HL-60 (cell line): ENCODE data around the gene EIF3B.

Experiments
- DNase-seq, 2 experiments: peaks; one replicate each; pipeline ENCODE4 v3.0.0-alpha.2; 2010 to 2020; ENCODE audit warnings: low read depth in 1 of 2, low spot score in 1 of 2
- H3K27ac ChIP-seq: fragments of 250-450 bp; sonication (Bioruptor Pico); replicated peaks from 2 replicates; pipeline ENCODE4 v1.5.1; 2020; ENCODE audit warnings: mild to moderate bottlenecking, moderate library complexity
- H3K27me3 ChIP-seq: fragments of 250-450 bp; sonication (Bioruptor Pico); 2 replicates; pipeline ENCODE4 v1.5.1; 2021; ENCODE audit warnings: mild to moderate bottlenecking, moderate library complexity; ENCODE audit not compliant: insufficient read depth, poor library complexity, severe bottlenecking
- H3K4me3 ChIP-seq: replicated peaks from 2 replicates; pipeline ENCODE4 v1.5.1; 2011; ENCODE audit warnings: mild to moderate bottlenecking, control low read depth, low read length; ENCODE audit not compliant: insufficient read depth
- CTCF ChIP-seq: IDR thresholded peaks from one replicate; pipeline ENCODE4 v1.5.1; 2011; ENCODE audit warnings: low read length, control low read depth, inconsistent platforms; ENCODE audit not compliant: insufficient read depth
- GABPA ChIP-seq: IDR thresholded peaks from 2 replicates; pipeline ENCODE4 v1.6.1; 2012; ENCODE audit warnings: low read depth
- POLR2AphosphoS5 ChIP-seq: IDR thresholded peaks from 2 replicates; pipeline ENCODE4 v1.6.1; 2012; ENCODE audit warnings: low read depth
- REST ChIP-seq: IDR thresholded peaks from 2 replicates; pipeline ENCODE4 v1.6.1; 2012; ENCODE audit warnings: low read depth; ENCODE audit not compliant: insufficient replicate concordance
- SPI1 ChIP-seq: IDR thresholded peaks from 2 replicates; pipeline ENCODE4 v1.6.1; 2012; ENCODE audit warnings: low read depth, mild to moderate bottlenecking, borderline replicate concordance

The EIF3B gene

GRCh38 chr7:2399848-2400587 is 45.4 kb downstream of the EIF3B start:
- no peak overlapping the region for H3K4me3 ChIP-seq
- TF ChIP-seq REST (peak; percentile 51), POLR2AphosphoS5 (peak; percentile 96), CTCF (no peak), GABPA (0 out of 2 replicates have a peak, but pooled peaks have one; percentile 21)
- H3K27ac ChIP-seq, result peak overlapping the region; percentile 89
- H3K27me3 ChIP-seq, result no peaks in the 10 kb centered on the region
- DNase-seq, result peak; percentile 76 to 99

- Histone ChIP-seq H3K4me3 (peak overlapping the region; percentile 52), H3K27ac (peak overlapping the region; percentile 62), H3K27me3 (no peaks in the 10 kb centered on the region)
- TF ChIP-seq GABPA (no peak), SPI1 (no peak), REST (no peak), CTCF (no peak)
- DNase-seq, result no peak
Observed at GRCh38 chr7:2402687-2403013, 48.0 kb downstream of the EIF3B start.

GRCh38 chr7:2403014-2403717 is 48.5 kb downstream of the EIF3B start, which contains the start of gene CHST12:
Gene CHST12 (plus strand): TSS chr7:2403611. CDS start chr7:2432640, 29,029 bp downstream.
- Histone ChIP-seq H3K4me3 (peak within 1 kb of the TSS; percentile 84), H3K27me3 (no peaks in the 10 kb centered on the region), H3K27ac (peak within 1 kb of the TSS; percentile 75)
- TF ChIP-seq POLR2AphosphoS5, result peak; percentile 81
- TF ChIP-seq CTCF, result no peak
- peak; percentile 84 to 92 for DNase-seq
